ENCODE results near the gene SSRP1.

GRCh38 chr11:57330029-57330428, 5.7 kb downstream of the SSRP1 start:
- TF ChIP-seq EZH2 (IDR thresholded peaks at IDR 0.05; ENCODE audit: borderline replicate concordance, low read depth, low read length, poor library complexity, severe bottlenecking) (no peak), CTCF (conservative IDR thresholded peaks at IDR 0.05; ENCODE audit: low read depth, low read length) (no peak)

Measured in A673 (cell line).